ENCODE data around the gene NLGN1.

DNA sequence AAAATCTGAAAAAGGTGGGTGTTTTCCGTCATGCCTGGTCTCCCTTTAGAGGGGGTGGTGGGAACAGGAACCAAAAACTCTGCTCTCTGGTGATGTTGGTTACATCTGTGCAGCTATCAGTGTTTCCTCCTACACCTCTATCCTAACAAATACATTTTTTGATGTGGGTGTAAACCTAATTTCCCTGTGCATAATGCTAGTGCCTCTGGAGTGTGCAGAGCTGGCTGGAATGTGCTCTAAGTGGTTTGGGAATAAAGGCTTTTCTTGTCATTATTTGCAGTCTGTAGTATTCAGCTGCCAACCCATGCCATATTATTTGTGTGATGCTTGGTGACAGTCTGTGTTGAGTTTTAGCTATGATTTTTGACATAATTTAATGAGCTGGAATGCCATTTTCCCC lies 547.6 kb downstream of the NLGN1 start:
- TF ChIP-seq CTCF (IDR thresholded peaks at IDR 0.05) (no peak), POLR2A (IDR thresholded peaks at IDR 0.05) (no peak)

All from lower leg skin (tissue), 3 donors.